ENCODE data around the gene SNX2.

Gene SNX2

GRCh38 chr5:122874179-122874875 is 99.4 kb downstream of the SNX2 start:
- Histone ChIP-seq H3K4me1 (ENCODE audit: insufficient read depth, low read length, poor library complexity, severe bottlenecking) (no peaks in the 10 kb centered on the region), H3K4me2 (ENCODE audit: low read depth, low read length, poor library complexity, severe bottlenecking) (no peak overlapping the region), H3K27me3 (ENCODE audit: insufficient read depth, low read length, poor library complexity, severe bottlenecking) (no peaks in the 10 kb centered on the region), H2AFZ (ENCODE audit: low read length) (no peak overlapping the region), H4K20me1 (ENCODE audit: insufficient read depth, low read length, poor library complexity, severe bottlenecking) (no peaks in the 10 kb centered on the region), H3K9me3 (ENCODE audit: insufficient read depth, low read depth, low read length) (no peaks in the 10 kb centered on the region), H3K9me2 (replicated peaks; ENCODE audit: low read depth, low read length) (no peaks in the 10 kb centered on the region), H3F3A (ENCODE audit: low read depth) (no peaks in the 10 kb centered on the region), H3K4me3 (ENCODE audit: low read length, poor library complexity, severe bottlenecking) (no peak overlapping the region), H3K36me3 (ENCODE audit: insufficient read depth, low read length) (no peaks in the 10 kb centered on the region), H3K9ac (ENCODE audit: low read depth, low read length, poor library complexity, severe bottlenecking) (no peak overlapping the region), H3K79me2 (ENCODE audit: insufficient read depth, low read length) (no peaks in the 10 kb centered on the region)
- TF ChIP-seq CTCF (conservative IDR thresholded peaks at IDR 0.05; ENCODE audit: low read length) (no peak), EZH2phosphoT487 (IDR thresholded peaks at IDR 0.05; ENCODE audit: borderline replicate concordance) (no peak)

- no peaks in the 10 kb centered on the region for H3K27me3 ChIP-seq (ENCODE audit: insufficient read depth, low read length, poor library complexity, severe bottlenecking)
- no peak overlapping the region for H2AFZ ChIP-seq (ENCODE audit: low read length)
- no peak for TF ChIP-seq CTCF (conservative IDR thresholded peaks at IDR 0.05; ENCODE audit: low read length)
- no peak for TF ChIP-seq EZH2phosphoT487 (IDR thresholded peaks at IDR 0.05; ENCODE audit: borderline replicate concordance)
- H3K9me2 ChIP-seq (replicated peaks; ENCODE audit: low read depth, low read length): no peaks in the 10 kb centered on the region
- no peaks in the 10 kb centered on the region for H3F3A ChIP-seq (ENCODE audit: low read depth)
- H3K4me1 ChIP-seq (ENCODE audit: insufficient read depth, low read length, poor library complexity, severe bottlenecking): no peaks in the 10 kb centered on the region
- H3K9ac ChIP-seq (ENCODE audit: low read depth, low read length, poor library complexity, severe bottlenecking): no peak overlapping the region
- H3K36me3 ChIP-seq (ENCODE audit: insufficient read depth, low read length): no peaks in the 10 kb centered on the region
- H3K4me3 ChIP-seq (ENCODE audit: low read length, poor library complexity, severe bottlenecking): no peak overlapping the region
- H3K9me3 ChIP-seq (ENCODE audit: insufficient read depth, low read depth, low read length): no peaks in the 10 kb centered on the region
- H3K79me2 ChIP-seq (ENCODE audit: insufficient read depth, low read length): no peaks in the 10 kb centered on the region
- H4K20me1 ChIP-seq (ENCODE audit: insufficient read depth, low read length, poor library complexity, severe bottlenecking): no peaks in the 10 kb centered on the region
- H3K4me2 ChIP-seq (ENCODE audit: low read depth, low read length, poor library complexity, severe bottlenecking): no peak overlapping the region
Observed at GRCh38 chr5:122877518-122877917, 102.6 kb downstream of the SNX2 start.

GRCh38 chr5:122879076-122879475 is 104.2 kb downstream of the SNX2 start:
- Histone ChIP-seq H3K4me2 (ENCODE audit: low read depth, low read length, poor library complexity, severe bottlenecking) (no peak overlapping the region), H4K20me1 (ENCODE audit: insufficient read depth, low read length, poor library complexity, severe bottlenecking) (no peaks in the 10 kb centered on the region), H3K4me1 (ENCODE audit: insufficient read depth, low read length, poor library complexity, severe bottlenecking) (no peaks in the 10 kb centered on the region), H3K79me2 (ENCODE audit: insufficient read depth, low read length) (no peaks in the 10 kb centered on the region), H3K36me3 (ENCODE audit: insufficient read depth, low read length) (no peaks in the 10 kb centered on the region), H3K9me3 (ENCODE audit: insufficient read depth, low read depth, low read length) (no peaks in the 10 kb centered on the region), H3F3A (ENCODE audit: low read depth) (no peaks in the 10 kb centered on the region), H3K4me3 (ENCODE audit: low read length, poor library complexity, severe bottlenecking) (no peak overlapping the region), H3K27me3 (ENCODE audit: insufficient read depth, low read length, poor library complexity, severe bottlenecking) (no peaks in the 10 kb centered on the region), H3K9me2 (replicated peaks; ENCODE audit: low read depth, low read length) (no peaks in the 10 kb centered on the region), H2AFZ (ENCODE audit: low read length) (no peak overlapping the region), H3K9ac (ENCODE audit: low read depth, low read length, poor library complexity, severe bottlenecking) (no peak overlapping the region)
- TF ChIP-seq EZH2phosphoT487 (IDR thresholded peaks at IDR 0.05; ENCODE audit: borderline replicate concordance): no peak
- TF ChIP-seq CTCF (conservative IDR thresholded peaks at IDR 0.05; ENCODE audit: low read length): no peak

Measured in Loucy (cell line).